Adrenal gland (tissue), 12 donors: Measurements from ENCODE around the gene PERP. TPM values are rescaled to one million over a fixed set of nuclear protein-coding genes. Genes with fewer than 3 reads are reported as not detected.
"Not testable (repeated sequence)": the region's sequence is repeated elsewhere in the genome, so short reads cannot be mapped to it uniquely, and the experiment has no call there.

Experiments used
- DNase-seq, 7 donors: peaks; one replicate each; pipeline ENCODE4 v3.0.0-alpha.2; 2019 to 2020
- H3K27ac ChIP-seq, 5 donors: fragments of 200-600 bp; sonication (generic) in 4 of 5; 1 replicate in 3 of 5; 2 replicates in 2 of 5; pipeline versions ENCODE4 v1.5.1 to v1.8.0; 2016 to 2020; ENCODE audit warnings: mild to moderate bottlenecking in 1 of 5
- H3K27me3 ChIP-seq: fragments of 200-600 bp; 2 replicates; pipeline ENCODE4 v1.8.0; 2021
- H3K36me3 ChIP-seq, 2 donors: fragments of 200-600 bp; replicated peaks in 1 of 2; 1 replicate in 1 of 2; 2 replicates in 1 of 2; pipeline versions ENCODE4 v1.5.1 to v1.8.0; 2018 to 2022
- H3K4me1 ChIP-seq, 2 donors: fragments of 200-600 bp; replicated peaks in 1 of 2; 1 replicate in 1 of 2; 2 replicates in 1 of 2; pipeline versions ENCODE4 v1.5.1 to v1.8.0; 2018 to 2021
- H3K4me3 ChIP-seq, 4 donors: fragments of 200-600 bp; sonication (generic) in 3 of 4; one replicate each; pipeline ENCODE4 v1.5.1; 2016 to 2018
- H3K9me3 ChIP-seq, 3 donors: fragments of 200-600 bp; sonication (generic) in 1 of 3; replicated peaks in 1 of 3; 1 replicate in 2 of 3; 2 replicates in 1 of 3; pipeline versions ENCODE4 v1.5.1 to v1.8.0; 2016 to 2021
- CTCF ChIP-seq, 6 experiments: fragments of 450-650 bp in 4 of 6; fragments of 200-600 bp in 2 of 6; sonication (generic) in 1 of 6; IDR thresholded peaks; 1 replicate in 5 of 6; 2 replicates in 1 of 6; pipeline versions ENCODE4 v1.5.1 to v1.8.0; 2016 to 2021; ENCODE audit warnings: antibody characterized with exemption in 6 of 6, mild to moderate bottlenecking in 2 of 6, moderate library complexity in 1 of 6
- POLR2A ChIP-seq, 2 donors: fragments of 450-650 bp; IDR thresholded peaks; one replicate each; pipeline ENCODE4 v1.6.1; 2017; ENCODE audit warnings: antibody characterized with exemption in 2 of 2, mild to moderate bottlenecking in 2 of 2, moderate library complexity in 1 of 2
- WGBS, 4 donors: extraction: QIAGEN DNeasy Blood & Tissue Kit in 2 of 4; methylation state at CpG; one replicate each; pipeline versions ENCODE4 v1.1.5 to v1.1.7; 2013 to 2017; 5-methylcytosine and 5-hydroxymethylcytosine counted together
- intact Hi-C, 2 donors: fragments of 100-400 bp; cut with DNase I; formaldehyde crosslinking; loops; one replicate each; pipeline versions ENCODE4 v1.14.1 to v1.15.0; 2022 to 2023
- polyA plus RNA-seq, 3 donors: library from polyadenylated mRNA; stranded (reverse); fragments of 200-250 nt in 2 of 3; fragments of 350-450 nt in 1 of 3; fragmentation: Illumina TruSeq in 1 of 3; extraction: RNeasy Lipid Tissue Mini Kit (QIAGEN cat#74804) in 1 of 3; gene quantifications; one replicate each; pipeline ENCODE4 v1.2.3, GENCODE V29; 2013 to 2014
- total RNA-seq, 9 donors: library from RNA; depleted of rRNA in 4 of 9; stranded (reverse); fragments of >200 nt in 4 of 9; fragments of 120-200 nt in 1 of 9; fragmentation: NEBNext Ultra II Directional in 1 of 9; extraction: Animal tissue kit (Norgen Biotek cat#: 25700) in 1 of 9; gene quantifications; one replicate each; pipeline versions ENCODE4 v1.1.0 to v1.2.4, GENCODE V29; 2013 to 2023
- donor health status: healthy with polysubstance abuse.
- donor health status: Bipolar disorder and iron deficiency.
- donor health status: DM: yes; HTN: yes; CAD: no.
- donor health status: DM: no; HTN: no; CAD: no.
- donor health status: DM: no; HTN: no; CAD: no.
- donor health status: DM: yes; HTN: yes; CAD: no.

The PERP gene
- total and polyA plus RNA-seq, 12 donors: 0.17 to 15.0 (median 8.3) TPM

GRCh38 chr6:138124096-138124495, 16.9 kb upstream of the PERP start:
- Histone ChIP-seq H3K9me3 (no peaks in the 10 kb centered on the region), H3K27me3 (no peaks in the 10 kb centered on the region), H3K36me3 (no peaks in the 10 kb centered on the region), H3K27ac (no peak overlapping the region), H3K4me3 (no peak overlapping the region), H3K4me1 (no peaks in the 10 kb centered on the region)
- no peak for TF ChIP-seq CTCF (IDR thresholded peaks at IDR 0.05)
- TF ChIP-seq POLR2A (IDR thresholded peaks at IDR 0.05): no peak
- intact Hi-C loops: no loop called here
- 74 to 88% (median 84%) methylated on average over 4 of the region's 4 CpGs for WGBS, 4 donors
- DNase-seq: no peak

- Histone ChIP-seq H3K36me3 (no peaks in the 10 kb centered on the region), H3K27ac (no peak overlapping the region), H3K27me3 (no peaks in the 10 kb centered on the region), H3K9me3 (no peaks in the 10 kb centered on the region), H3K4me1 (no peaks in the 10 kb centered on the region), H3K4me3 (no peak overlapping the region)
- TF ChIP-seq CTCF (IDR thresholded peaks at IDR 0.05) (no peak), POLR2A (IDR thresholded peaks at IDR 0.05) (no peak)
- no peak for DNase-seq
- intact Hi-C loops: loop anchor here (5.0 to 10.0 kb wide), 6 partner anchors 165 to 645 kb away; partner anchors contain the start of gene HEBP2 (in 1 of the 2)
These were observed 12.8 kb upstream of the PERP start for GRCh38 chr6:138119976-138120375.

- H3K4me1 ChIP-seq, H3K9me3 ChIP-seq, H3K27ac ChIP-seq, DNase-seq, H3K4me3 ChIP-seq, H3K27me3 ChIP-seq, H3K36me3 ChIP-seq: not testable (repeated sequence)
- 77 to 93% (median 82%) methylated on average over 1 of the region's 1 CpG for WGBS, 4 donors
- intact Hi-C loops: loop anchor here (5.0 to 10.0 kb wide), 6 partner anchors 166 to 646 kb away; partner anchors contain the start of gene HEBP2 (in 1 of the 2)
These were observed 12.0 kb upstream of the PERP start for GRCh38 chr6:138119229-138119628.

DNA sequence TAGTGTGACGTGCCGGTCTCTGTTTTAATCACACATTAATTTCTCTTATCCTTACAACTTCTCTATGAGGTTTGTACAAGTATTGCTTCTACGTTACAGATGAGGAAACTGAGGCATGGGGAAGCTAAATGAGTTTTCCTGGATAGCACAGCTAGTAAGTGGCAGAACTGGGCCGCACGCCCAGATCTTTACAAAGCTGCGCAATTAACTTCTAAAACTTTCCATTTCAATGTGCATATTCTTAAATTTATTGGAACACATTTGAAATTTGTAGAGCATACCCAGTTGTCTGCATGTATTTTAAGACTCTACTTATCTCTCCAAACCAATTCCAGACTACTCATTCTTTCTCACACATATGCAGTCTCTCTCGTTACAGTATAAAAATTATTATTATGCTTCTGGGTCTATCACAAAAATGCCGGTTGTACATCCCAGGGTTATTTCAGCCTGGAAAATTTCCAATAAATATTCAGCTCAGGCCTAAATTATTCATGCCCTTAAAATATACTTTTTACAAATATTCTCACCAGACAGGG, 10.2 kb upstream of the PERP start:
- TF ChIP-seq POLR2A (IDR thresholded peaks at IDR 0.05) (no peak), CTCF (IDR thresholded peaks at IDR 0.05) (no peak)
- H3K9me3 ChIP-seq: no peaks in the 10 kb centered on the region
- no peaks in the 10 kb centered on the region for H3K36me3 ChIP-seq
- H3K27me3 ChIP-seq: no peaks in the 10 kb centered on the region
- H3K27ac ChIP-seq: no peak overlapping the region
- no peak overlapping the region for H3K4me3 ChIP-seq
- intact Hi-C loops: loop anchor here (5.0 to 10.0 kb wide), 6 partner anchors 167 to 647 kb away; partner anchors contain the start of gene HEBP2 (in 1 of the 2)
- no peaks in the 10 kb centered on the region for H3K4me1 ChIP-seq
- DNase-seq: no peak
- WGBS, 4 donors: 76 to 87% (median 86%) methylated on average over 8 of the region's 8 CpGs

DNA sequence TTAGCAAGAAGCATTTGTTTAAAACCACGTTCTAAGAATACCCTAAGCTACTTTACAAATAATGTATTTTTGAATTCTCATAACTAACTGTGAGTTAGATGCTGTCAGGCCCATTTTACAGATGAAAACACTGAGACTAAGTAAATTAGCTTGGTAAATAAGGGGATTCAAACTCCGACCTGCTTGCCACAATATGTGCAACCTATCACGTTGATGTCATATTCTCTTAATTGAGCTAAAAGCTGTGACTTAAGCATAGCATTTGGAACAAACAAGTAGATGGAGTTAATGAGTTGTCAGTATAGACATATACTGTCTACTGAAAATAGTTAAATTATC, 9.4 kb upstream of the PERP start:
- Histone ChIP-seq H3K9me3 (no peaks in the 10 kb centered on the region), H3K36me3 (no peaks in the 10 kb centered on the region), H3K27me3 (no peaks in the 10 kb centered on the region), H3K27ac (no peak overlapping the region), H3K4me3 (no peak overlapping the region), H3K4me1 (no peaks in the 10 kb centered on the region)
- 63 to 70% (median 66%) methylated on average over 3 of the region's 3 CpGs for WGBS, 4 donors
- TF ChIP-seq POLR2A (IDR thresholded peaks at IDR 0.05) (no peak), CTCF (IDR thresholded peaks at IDR 0.05) (no peak)
- intact Hi-C loops: loop anchor here (5.0 to 10.0 kb wide), 6 partner anchors 168 to 648 kb away; partner anchors contain the start of gene HEBP2 (in 1 of the 2)
- DNase-seq: no peak
